AG09309 (cell line): ENCODE data around the gene IRX4.

Source experiments
- DNase-seq: peaks from one replicate; pipeline ENCODE4 v3.0.0-alpha.2; 2010; ENCODE audit warnings: low read depth
- H3K4me3 ChIP-seq: 2 replicates; pipeline ENCODE4 v1.5.1; 2011; ENCODE audit warnings: mild to moderate bottlenecking, low read depth, low read length, moderate library complexity; ENCODE audit not compliant: control insufficient read depth
- CTCF ChIP-seq: IDR thresholded peaks from 2 replicates; pipeline ENCODE4 v1.5.1; 2011; ENCODE audit warnings: mild to moderate bottlenecking, low read depth, low read length, inconsistent platforms; ENCODE audit not compliant: insufficient read depth, control insufficient read depth; ENCODE audit errors: missing control alignments

IRX4 gene

DNA sequence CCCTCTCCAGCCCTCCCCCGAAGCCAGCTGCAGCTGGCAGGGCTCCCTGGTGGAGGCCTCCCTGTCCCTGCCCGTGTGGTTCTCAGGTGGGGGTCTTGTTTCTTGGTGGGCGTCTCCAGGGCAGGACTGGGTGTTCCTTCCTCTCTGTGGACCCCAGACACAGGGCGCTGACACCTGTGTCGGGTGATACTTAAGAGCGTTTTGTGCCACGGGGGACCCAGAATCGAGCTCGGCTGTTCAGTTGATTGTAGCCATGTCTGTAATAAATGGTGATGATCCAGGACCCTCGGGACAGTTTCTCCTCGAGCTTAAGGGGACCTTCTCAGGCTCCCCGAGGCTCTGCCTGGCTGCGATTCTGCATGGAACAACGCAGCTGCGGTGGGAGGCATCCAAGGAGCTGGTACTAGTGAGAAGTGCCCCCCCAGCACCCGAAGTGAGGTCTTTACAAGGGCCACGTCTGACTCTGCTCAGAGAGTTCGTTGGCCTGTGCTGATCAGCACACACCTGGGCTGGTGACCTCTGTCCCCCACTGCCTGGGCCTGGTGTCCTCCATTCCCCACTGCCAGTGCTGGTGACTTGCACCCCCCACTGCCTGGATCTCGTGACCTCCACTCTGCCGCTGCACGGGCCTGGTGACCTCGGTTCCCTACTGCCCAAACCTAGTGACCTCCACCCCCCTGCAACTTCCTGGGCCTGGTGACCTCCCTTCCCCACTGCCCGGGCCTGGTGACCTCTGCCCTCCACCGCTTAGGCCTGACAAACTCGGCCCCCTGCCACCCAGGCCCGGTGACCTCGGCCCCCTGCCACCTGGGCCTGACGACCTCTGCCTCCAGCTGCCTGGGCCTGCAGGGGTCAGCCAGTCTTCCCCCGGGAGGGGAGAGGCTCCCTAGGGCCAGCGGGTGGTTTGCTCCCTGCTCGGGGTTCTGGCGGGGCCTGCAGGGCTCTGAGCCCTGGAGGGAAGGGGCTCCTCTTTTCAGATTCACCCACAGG is 45.5 kb downstream of the IRX4 start:
- no peak for TF ChIP-seq CTCF
- no peak overlapping the region for H3K4me3 ChIP-seq
- no peak for DNase-seq

DNA sequence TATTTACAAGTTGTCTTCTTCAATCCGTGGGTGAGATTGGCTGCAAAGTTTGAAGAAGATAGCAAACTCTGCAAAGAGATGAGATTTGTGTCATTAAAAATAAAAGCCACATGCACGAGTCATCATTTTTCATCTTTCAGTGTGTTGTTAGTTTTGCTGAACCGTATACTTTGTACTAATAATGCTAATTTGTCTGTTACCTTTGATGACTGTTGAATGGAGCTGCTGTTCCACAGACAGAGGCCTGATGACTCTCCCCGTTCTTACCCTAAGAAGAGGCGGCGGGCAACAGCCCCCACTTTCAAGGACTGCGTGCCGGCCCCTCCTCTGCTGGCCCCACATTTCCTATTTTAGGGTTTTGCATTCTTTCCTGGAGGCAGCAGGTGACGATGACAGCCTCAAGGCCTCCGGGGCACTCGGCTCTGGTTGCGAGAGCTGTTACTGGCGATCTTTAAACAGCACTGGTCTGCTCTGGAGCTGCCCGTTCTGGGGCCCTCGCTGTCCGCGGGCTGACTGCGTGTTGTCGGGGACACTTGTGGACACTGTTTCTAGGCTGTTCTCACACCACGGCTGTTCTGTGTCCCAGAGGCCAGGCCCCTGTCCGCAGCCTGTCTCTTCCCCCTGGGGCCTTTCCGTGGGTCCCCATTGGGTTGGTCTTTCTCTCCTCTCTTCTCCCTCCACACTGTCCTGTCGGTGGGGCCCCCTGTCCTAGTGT is 46.4 kb downstream of the IRX4 start:
- DNase-seq: no peak
- no peak overlapping the region for H3K4me3 ChIP-seq
- no peak for TF ChIP-seq CTCF

- TF ChIP-seq CTCF: no peak
- no peak for DNase-seq
- H3K4me3 ChIP-seq: no peak overlapping the region
These were observed 47.3 kb downstream of the IRX4 start for GRCh38 chr5:1835431-1835830.

DNA sequence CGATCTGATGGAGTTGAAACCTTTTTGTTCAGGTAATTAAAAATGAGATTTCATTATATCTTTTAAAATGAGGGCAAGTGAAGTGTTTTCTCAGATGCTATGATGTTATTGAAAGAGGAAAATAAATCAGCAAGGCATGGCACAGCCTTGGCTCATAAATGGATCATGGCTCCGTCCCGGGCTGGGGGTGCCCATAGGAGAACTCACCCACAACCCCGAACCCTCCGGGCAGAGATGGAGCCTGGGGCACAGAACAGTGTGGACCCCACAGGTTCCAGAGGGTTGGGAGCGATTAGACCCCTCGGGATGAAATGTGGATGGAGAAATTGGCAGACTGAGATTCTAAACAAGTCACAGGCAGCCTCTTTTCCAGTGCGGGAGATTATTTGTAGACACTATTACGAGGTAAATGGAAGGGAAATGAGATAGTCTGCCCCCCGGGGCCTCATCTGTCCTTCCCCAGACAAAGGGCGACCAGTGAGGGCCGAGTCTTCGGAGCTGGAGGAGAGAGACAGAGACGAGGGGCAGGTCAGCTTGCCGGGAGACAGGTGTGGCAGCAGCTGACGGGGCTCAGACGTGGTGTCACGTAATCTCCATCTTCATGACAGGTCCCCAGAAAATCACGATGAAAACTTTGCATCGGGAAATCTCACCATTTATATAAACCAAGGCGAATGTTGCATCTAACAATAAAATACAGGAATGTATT is 47.9 kb downstream of the IRX4 start:
- no peak overlapping the region for H3K4me3 ChIP-seq
- no peak for DNase-seq
- no peak for TF ChIP-seq CTCF

DNA sequence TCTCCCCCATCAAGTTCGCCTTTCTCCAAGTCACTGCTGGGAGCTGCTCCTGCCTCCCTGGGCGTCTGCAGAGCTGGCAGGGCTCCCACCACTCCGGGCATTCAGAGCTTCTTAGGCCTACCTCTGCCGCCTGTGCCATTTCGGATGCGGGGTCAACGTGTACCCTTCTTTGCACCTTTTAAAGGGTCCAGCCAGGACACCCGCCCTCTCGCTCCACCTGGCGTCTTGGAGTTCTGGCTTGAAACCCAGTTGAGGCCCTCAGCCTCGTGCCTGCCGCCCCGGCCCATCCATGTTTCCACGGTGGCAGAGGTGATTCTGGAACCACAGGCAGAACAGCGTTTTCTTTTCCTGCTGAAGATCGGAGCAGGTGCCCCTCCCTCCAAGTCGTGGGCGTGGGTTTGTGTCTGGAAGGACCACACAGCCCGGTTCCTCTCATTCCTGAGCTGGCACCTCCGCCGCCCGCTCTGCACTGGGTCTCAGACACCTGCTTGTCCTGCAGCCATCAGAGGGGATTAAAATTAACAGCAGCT is 48.6 kb downstream of the IRX4 start:
- no peak for DNase-seq
- TF ChIP-seq CTCF: no peak
- H3K4me3 ChIP-seq: no peak overlapping the region
